ENCODE data around the gene DYNLT4.

- TF ChIP-seq POLR2AphosphoS5 (IDR thresholded peaks at IDR 0.05; ENCODE audit: low read depth, low read length) = no peak
- no peak for TF ChIP-seq SPI1 (IDR thresholded peaks at IDR 0.05; ENCODE audit: low read depth, low read length)
- TF ChIP-seq POLR2A (IDR thresholded peaks at IDR 0.05; ENCODE audit: low read depth, low read length) = no peak
- no peak for TF ChIP-seq TAF1 (IDR thresholded peaks at IDR 0.05; ENCODE audit: low read depth, low read length)
- no peak for TF ChIP-seq PAX5 (IDR thresholded peaks at IDR 0.05; ENCODE audit: insufficient read depth, low read length, severe bottlenecking)
- TF ChIP-seq POU2F2 (IDR thresholded peaks at IDR 0.05; ENCODE audit: low read depth, low read length) = no peak
Measured at GRCh38 chr1:44848456-44849181, 41.5 kb upstream of the DYNLT4 start.
